ENCODE measurements around the gene SRM.

Gene SRM

GRCh38 chr1:11053758-11054137, 6.1 kb downstream of the SRM start:
- no peak for TF ChIP-seq SIN3A (IDR thresholded peaks at IDR 0.05; ENCODE audit: borderline replicate concordance, insufficient read depth, low read length)
- peak; percentile 93 for TF ChIP-seq REST (IDR thresholded peaks at IDR 0.05; ENCODE audit: insufficient read depth in 1 of 2, low read depth in 2 of 2, low read length in 2 of 2)
- TF ChIP-seq FOXP2 (optimal IDR thresholded peaks at IDR 0.05; ENCODE audit: borderline replicate concordance, extremely low read depth, extremely low read length, insufficient read depth): no peak
- no peak for TF ChIP-seq TAF1 (IDR thresholded peaks at IDR 0.05; ENCODE audit: borderline replicate concordance, insufficient read depth, low read length)
- TF ChIP-seq POLR2AphosphoS5 (IDR thresholded peaks at IDR 0.05; ENCODE audit: low read depth, low read length): 0 out of 2 replicates have a peak, but pooled peaks have one; percentile 28

GRCh38 chr1:11052839-11053757, 6.7 kb downstream of the SRM start:
- TF ChIP-seq TAF1 (IDR thresholded peaks at IDR 0.05; ENCODE audit: borderline replicate concordance, insufficient read depth, low read length) (no peak), FOXP2 (optimal IDR thresholded peaks at IDR 0.05; ENCODE audit: borderline replicate concordance, extremely low read depth, extremely low read length, insufficient read depth) (no peak), POLR2AphosphoS5 (IDR thresholded peaks at IDR 0.05; ENCODE audit: low read depth, low read length) (peak; percentile 29; the same call in 1 of the 2 replicates), SIN3A (IDR thresholded peaks at IDR 0.05; ENCODE audit: borderline replicate concordance, insufficient read depth, low read length) (no peak), REST (IDR thresholded peaks at IDR 0.05; ENCODE audit: insufficient read depth in 1 of 2, low read depth in 2 of 2, low read length in 2 of 2) (no peak)

GRCh38 chr1:11051781-11052511, 7.9 kb downstream of the SRM start:
- TF ChIP-seq POLR2AphosphoS5 (IDR thresholded peaks at IDR 0.05; ENCODE audit: low read depth, low read length) (no peak), TAF1 (IDR thresholded peaks at IDR 0.05; ENCODE audit: borderline replicate concordance, insufficient read depth, low read length) (no peak), REST (IDR thresholded peaks at IDR 0.05; ENCODE audit: insufficient read depth in 1 of 2, low read depth in 2 of 2, low read length in 2 of 2) (no peak), SIN3A (IDR thresholded peaks at IDR 0.05; ENCODE audit: borderline replicate concordance, insufficient read depth, low read length) (no peak), FOXP2 (optimal IDR thresholded peaks at IDR 0.05; ENCODE audit: borderline replicate concordance, extremely low read depth, extremely low read length, insufficient read depth) (no peak)

GRCh38 chr1:11046625-11047365, 13.0 kb downstream of the SRM start, which contains the start of gene MASP2:
Gene MASP2 (minus strand): TSS chr1:11047239. CDS start chr1:11047207, 32 bp downstream.
- TF ChIP-seq TAF1 (IDR thresholded peaks at IDR 0.05; ENCODE audit: borderline replicate concordance, insufficient read depth, low read length): no peak
- no peak for TF ChIP-seq SIN3A (IDR thresholded peaks at IDR 0.05; ENCODE audit: borderline replicate concordance, insufficient read depth, low read length)
- no peak for TF ChIP-seq REST (IDR thresholded peaks at IDR 0.05; ENCODE audit: insufficient read depth in 1 of 2, low read depth in 2 of 2, low read length in 2 of 2)
- TF ChIP-seq POLR2AphosphoS5 (IDR thresholded peaks at IDR 0.05; ENCODE audit: low read depth, low read length): no peak
- no peak for TF ChIP-seq FOXP2 (optimal IDR thresholded peaks at IDR 0.05; ENCODE audit: borderline replicate concordance, extremely low read depth, extremely low read length, insufficient read depth)

All from PFSK-1 (cell line).